Limb (tissue), 2 donors: ENCODE measurements around the gene ZSCAN12.
A peak's percentile ranks its signal among the peaks of the same experiment; 100 is the strongest.
"Not testable (repeated sequence)": the region's sequence is repeated elsewhere in the genome, so short reads cannot be mapped to it uniquely, and the experiment has no call there.

ENCODE experiments used
- DNase-seq, 2 donors: peaks; one replicate each; pipeline ENCODE4 v3.0.0-alpha.2; 2016; ENCODE audit errors: extremely low spot score in 2 of 2

Gene ZSCAN12

GRCh38 chr6:28395918-28396317 lies 3.6 kb downstream of the ZSCAN12 start:
- DNase-seq: no peak

- no peak for DNase-seq
Measured at GRCh38 chr6:28393912-28394662, 5.5 kb downstream of the ZSCAN12 start.

GRCh38 chr6:28390688-28391087 lies 8.9 kb downstream of the ZSCAN12 start:
- DNase-seq: no peak

GRCh38 chr6:28384143-28384533 lies 15.4 kb downstream of the ZSCAN12 start:
- no peak for DNase-seq

DNA sequence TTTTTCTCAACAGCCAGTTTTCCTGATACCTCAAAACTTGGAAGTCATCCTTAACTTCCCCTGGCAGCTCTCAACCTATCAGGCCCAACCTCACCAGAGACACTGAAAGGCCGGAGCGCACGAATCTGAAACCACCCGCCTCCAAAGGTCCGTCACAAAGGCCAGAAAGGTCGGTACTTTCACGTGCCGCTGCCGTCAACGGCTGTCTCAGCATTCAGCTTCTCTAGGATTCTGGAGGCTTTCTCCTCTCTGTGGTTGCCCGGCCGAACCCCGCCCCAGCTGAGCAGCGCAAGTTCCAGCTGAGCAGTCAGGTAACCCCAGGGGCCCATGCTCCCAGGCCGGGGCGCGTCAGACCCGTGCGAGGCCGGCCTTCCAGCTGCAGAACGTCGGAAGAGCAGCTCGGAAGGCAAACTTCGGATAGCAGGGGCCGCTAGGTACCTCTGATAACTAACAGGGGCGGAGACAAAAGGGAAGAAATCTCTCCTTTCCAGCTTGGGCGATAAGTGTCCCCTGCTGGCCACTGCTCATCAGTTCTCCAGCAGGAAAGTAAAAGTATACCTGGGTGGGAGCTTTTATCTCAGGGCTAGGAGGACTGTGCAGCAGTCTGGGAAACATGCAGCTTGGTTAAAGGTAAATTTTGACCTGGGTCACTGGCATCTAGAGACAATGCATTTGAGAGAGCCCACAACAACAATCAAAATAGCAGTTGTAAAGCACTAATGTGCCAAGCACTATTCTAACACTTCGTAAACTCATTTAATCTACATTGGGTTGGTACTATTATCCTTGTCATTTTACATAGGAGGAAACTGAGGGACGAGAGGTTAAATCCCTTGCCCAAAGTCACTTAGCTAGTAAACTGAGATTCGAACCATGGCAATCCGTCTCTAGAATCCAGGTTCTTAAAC lies 16.1 kb downstream of the ZSCAN12 start:
- peak; percentile 57 to 86 for DNase-seq

DNA sequence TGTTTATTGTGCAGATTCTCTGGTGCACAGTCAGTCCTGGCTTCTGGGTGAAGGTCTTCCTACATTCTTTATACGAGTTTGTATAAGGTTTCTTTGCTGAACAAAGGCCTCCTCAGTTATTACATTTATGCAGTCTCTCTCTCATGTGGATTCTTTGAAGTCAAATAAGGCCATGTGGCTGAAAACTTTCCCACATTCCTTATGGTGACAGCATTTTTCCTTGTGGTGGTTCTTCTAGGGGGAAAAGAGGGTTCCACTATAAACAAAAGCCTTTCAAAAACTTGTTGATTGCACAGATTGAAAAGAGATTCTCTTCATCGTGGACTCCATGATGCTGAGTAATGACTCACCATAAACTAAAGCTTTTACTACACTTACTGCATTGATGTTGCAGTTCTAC lies 19.2 kb downstream of the ZSCAN12 start:
- DNase-seq: no peak

DNA sequence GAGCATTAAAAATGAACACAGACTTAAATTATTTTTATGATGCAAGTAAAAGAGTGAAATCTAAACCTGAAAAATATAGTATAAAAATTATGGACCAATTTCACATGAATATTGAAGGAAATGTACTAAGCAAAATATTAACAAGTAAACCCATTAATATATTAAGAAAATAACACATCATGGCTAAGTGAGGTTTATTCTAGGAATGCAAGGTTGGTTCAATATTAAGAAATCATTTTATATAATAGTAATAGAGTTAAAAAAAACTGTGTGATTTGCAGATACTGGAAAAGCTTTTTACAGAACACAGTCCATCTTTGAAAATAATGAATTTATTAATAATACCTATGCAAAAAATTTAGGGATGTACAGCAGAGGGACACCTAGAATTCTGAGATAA lies 20.9 kb downstream of the ZSCAN12 start:
- DNase-seq: no peak

DNA sequence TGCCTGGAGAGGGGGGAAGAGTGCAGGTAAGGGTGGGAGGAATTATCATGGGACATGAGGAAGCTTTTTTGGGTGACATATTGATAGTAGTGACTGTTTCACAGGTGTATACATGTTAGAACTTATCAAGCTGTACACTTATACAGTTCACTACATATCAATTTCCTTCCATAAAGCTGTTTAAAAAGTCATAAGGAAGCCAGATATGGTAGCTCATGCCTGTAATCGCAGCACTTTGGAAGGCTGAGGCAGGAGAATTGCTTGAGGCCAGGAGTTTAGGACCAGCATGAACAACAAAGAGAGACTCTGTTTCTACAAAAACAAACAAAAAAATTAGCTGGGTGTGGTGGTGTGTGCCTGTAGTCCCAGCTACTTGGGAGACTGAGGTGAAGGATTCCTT lies 21.7 kb downstream of the ZSCAN12 start:
- DNase-seq: no peak

GRCh38 chr6:28373925-28374324 lies 25.6 kb downstream of the ZSCAN12 start:
- no peak for DNase-seq

DNA sequence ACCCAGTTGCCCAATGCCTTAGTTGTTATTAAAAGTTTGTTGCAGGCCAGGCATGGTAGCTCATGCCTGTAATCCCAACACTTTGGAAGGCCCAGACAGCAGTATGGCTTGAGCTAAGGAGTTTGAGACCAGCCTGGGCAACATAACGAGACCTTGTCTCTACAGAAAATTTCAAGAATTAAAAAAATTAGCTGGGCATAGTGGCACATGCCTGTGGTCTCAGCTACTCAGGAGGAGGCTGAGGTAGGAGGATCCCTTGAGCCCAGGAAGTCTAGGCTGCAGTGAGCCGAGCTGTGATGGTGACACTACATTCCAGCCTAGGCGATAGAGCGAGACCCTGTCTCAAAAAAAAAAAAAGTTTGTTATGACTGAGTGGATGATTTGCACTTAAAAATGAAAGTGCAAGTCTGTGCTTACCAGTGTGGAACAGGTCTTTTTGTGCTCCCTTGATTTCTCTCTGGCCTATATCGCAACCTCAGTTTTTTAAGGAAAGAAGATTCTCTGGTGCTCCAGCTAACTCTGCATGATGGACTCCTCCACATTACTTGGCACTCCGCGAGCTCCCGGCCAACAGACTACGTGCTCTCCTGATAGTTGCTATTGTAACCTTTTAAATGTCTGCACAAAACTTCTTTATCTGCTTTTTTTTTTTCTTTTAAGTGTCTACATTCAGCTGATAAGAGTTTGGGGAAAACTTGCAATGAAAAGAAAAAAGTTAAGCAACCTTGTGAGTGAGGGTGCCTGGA lies 27.7 kb downstream of the ZSCAN12 start:
- DNase-seq: no peak

GRCh38 chr6:28371280-28371679 lies 28.3 kb downstream of the ZSCAN12 start:
- DNase-seq: no peak

GRCh38 chr6:28370440-28370839 lies 29.1 kb downstream of the ZSCAN12 start:
- no peak for DNase-seq

DNA sequence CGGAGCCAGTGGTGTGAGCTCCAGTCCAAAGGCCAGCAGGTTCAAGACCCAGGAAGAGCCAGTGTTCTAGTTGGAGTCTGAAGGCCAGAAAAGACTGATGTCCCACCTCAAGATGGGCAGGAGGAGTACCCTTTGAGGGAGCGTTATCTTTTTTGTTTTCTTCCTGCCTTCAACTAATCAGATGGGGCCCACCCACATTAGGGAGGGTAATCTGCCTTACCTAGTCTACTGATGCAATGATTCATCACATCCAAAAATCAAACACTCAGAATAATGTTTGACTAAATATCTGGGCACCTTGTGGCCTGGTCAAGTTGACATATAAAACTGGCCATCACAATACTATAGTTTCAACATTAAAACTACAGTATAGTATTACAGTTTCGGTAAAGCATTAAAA lies 30.1 kb downstream of the ZSCAN12 start:
- DNase-seq: no peak

DNA sequence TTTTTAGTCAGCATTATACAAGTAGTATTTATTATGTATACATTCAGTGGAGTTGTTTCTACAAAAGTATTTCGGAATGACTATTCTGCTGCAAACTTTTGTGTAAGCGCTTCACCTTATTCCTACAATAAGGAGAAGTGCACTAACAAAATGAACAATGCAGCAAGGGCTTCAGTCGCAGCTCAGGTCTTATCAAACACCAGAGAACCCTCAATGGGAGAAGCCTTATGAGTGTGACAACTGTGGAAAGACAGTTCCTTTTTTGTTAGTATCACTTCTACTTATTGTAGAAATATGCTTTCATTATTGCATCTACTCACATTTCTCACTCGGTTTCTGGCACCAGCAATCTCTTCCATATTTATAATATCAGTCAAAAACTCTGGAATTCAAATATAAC lies 31.0 kb downstream of the ZSCAN12 start:
- no peak for DNase-seq

GRCh38 chr6:28365590-28365989 lies 34.0 kb downstream of the ZSCAN12 start:
- not testable (repeated sequence) for DNase-seq

- no peak for DNase-seq
Measured at GRCh38 chr6:28360961-28361360, 38.6 kb downstream of the ZSCAN12 start.

DNA sequence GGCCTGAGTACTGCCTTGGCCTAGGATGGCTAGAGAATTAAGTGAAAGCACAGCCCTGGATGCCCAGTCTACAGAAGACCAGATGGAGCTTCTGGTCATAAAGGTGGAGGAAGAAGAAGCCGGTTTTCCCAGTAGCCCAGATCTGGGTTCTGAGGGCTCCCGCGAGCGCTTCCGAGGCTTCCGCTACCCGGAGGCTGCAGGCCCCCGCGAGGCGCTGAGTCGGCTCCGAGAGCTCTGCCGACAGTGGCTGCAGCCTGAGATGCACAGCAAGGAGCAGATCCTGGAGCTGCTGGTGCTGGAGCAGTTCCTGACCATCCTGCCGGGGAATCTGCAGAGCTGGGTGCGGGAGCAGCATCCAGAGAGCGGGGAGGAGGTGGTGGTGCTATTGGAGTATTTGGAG lies 40.0 kb downstream of the ZSCAN12 start:
- DNase-seq: not testable (repeated sequence)

DNA sequence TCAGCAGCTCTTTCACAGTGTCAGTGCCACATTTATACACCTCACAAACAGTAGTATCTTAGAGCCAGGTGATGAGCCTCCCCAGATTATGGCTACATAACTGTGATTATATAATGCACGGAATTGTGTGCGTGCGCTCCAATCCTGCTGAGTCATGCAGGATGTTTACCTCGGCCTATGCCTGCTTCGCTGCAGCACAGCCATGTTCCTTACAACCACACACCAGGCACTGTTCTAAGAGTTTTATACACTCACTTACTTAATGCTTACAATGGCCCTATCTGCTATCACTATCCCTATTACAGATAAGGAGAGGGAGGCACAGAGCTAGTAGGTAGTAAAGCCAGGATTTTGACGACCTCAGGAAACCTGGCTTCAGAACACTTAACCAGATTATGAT lies 42.5 kb downstream of the ZSCAN12 start:
- no peak for DNase-seq

GRCh38 chr6:28356666-28357020 lies 42.9 kb downstream of the ZSCAN12 start:
- DNase-seq: no peak

GRCh38 chr6:28355743-28356665 lies 43.5 kb downstream of the ZSCAN12 start:
- peak; percentile 76 to 86 for DNase-seq
